ENCODE measurements around the gene USP3.

GRCh38 chr15:63475707-63476106, 28.7 kb upstream of the USP3 start:
- TF ChIP-seq POLR2A (IDR thresholded peaks at IDR 0.05; ENCODE audit: low read depth, low read length), result no peak
- TF ChIP-seq NFE2L2 (IDR thresholded peaks at IDR 0.05; ENCODE audit: low read depth, low read length), result no peak
- no peak for TF ChIP-seq CEBPB (IDR thresholded peaks at IDR 0.05; ENCODE audit: low read depth, low read length)
- no peak for TF ChIP-seq CTCF (conservative IDR thresholded peaks at IDR 0.05; ENCODE audit: low read depth, low read length)
- no peak for TF ChIP-seq RAD21 (IDR thresholded peaks at IDR 0.05; ENCODE audit: low read length)
- TF ChIP-seq FOS (IDR thresholded peaks at IDR 0.05; ENCODE audit: low read depth, low read length), result no peak
- no peak for TF ChIP-seq BHLHE40 (IDR thresholded peaks at IDR 0.05; ENCODE audit: low read depth, low read length)
- no peak for TF ChIP-seq CHD1 (IDR thresholded peaks at IDR 0.05; ENCODE audit: low read depth, low read length)
- TF ChIP-seq SMC3 (IDR thresholded peaks at IDR 0.05; ENCODE audit: low read depth, low read length), result no peak
- TF ChIP-seq MAFK (IDR thresholded peaks at IDR 0.05; ENCODE audit: low read depth, low read length), result no peak
- TF ChIP-seq MAZ (IDR thresholded peaks at IDR 0.05; ENCODE audit: borderline replicate concordance, low read depth, low read length), result no peak
- no peak for TF ChIP-seq RCOR1 (IDR thresholded peaks at IDR 0.05; ENCODE audit: insufficient replicate concordance, low read length)
